HEK293 (cell line): ENCODE measurements around the gene CHST12.

Source experiments
- CTCF ChIP-seq: fragments of 450-650 bp; formaldehyde crosslinking; IDR thresholded peaks from 2 replicates; pipeline ENCODE4 v1.5.1; 2016; ENCODE audit warnings: missing biosample characterization, missing genetic modification characterization
- GLIS1 ChIP-seq: fragments of 450-650 bp; formaldehyde crosslinking; IDR thresholded peaks from 2 replicates; pipeline ENCODE4 v1.5.1; 2016; ENCODE audit warnings: missing biosample characterization, missing genetic modification characterization
- KLF9 ChIP-seq: fragments of 450-650 bp; formaldehyde crosslinking; IDR thresholded peaks from 2 replicates; pipeline ENCODE4 v1.5.1; 2016; ENCODE audit warnings: missing biosample characterization, missing genetic modification characterization, low read depth
- TRIM28 ChIP-seq: IDR thresholded peaks from 2 replicates; pipeline ENCODE4 v1.6.1; 2011; ENCODE audit warnings: low read length, control low read depth, borderline replicate concordance
- ZNF274 ChIP-seq, 2 experiments: fragments of 200-500 bp in 1 of 2; fragments of 450-650 bp in 1 of 2; sonication (Bioruptor generic) in 1 of 2; formaldehyde crosslinking in 1 of 2; IDR thresholded peaks; 2 replicates each; pipeline versions ENCODE4 v1.5.1 to v1.6.1; 2014 to 2016; ENCODE audit warnings: borderline replicate concordance in 1 of 2, inconsistent platforms in 1 of 2, low read length in 1 of 2, missing biosample characterization in 1 of 2, missing genetic modification characterization in 1 of 2
- ZNF670 ChIP-seq: fragments of 450-650 bp; formaldehyde crosslinking; IDR thresholded peaks from 2 replicates; pipeline ENCODE4 v1.5.1; 2016; ENCODE audit warnings: missing biosample characterization, missing genetic modification characterization, low read depth
- ZNF776 ChIP-seq: fragments of 450-650 bp; formaldehyde crosslinking; IDR thresholded peaks from 2 replicates; pipeline ENCODE4 v1.5.0; 2017; ENCODE audit warnings: missing biosample characterization, missing genetic modification characterization, borderline replicate concordance
- TF ChIP-seq, protein P1 (sequence below): fragments of 450-650 bp; formaldehyde crosslinking; IDR thresholded peaks from 2 replicates; pipeline ENCODE4 v1.5.1; 2016; ENCODE audit warnings: missing biosample characterization, missing genetic modification characterization, low read depth
- TF ChIP-seq, protein P2 (sequence below): fragments of 450-650 bp; formaldehyde crosslinking; IDR thresholded peaks from 2 replicates; pipeline ENCODE4 v1.5.1; 2016; ENCODE audit warnings: missing biosample characterization, missing genetic modification characterization, low read depth

DNA sequence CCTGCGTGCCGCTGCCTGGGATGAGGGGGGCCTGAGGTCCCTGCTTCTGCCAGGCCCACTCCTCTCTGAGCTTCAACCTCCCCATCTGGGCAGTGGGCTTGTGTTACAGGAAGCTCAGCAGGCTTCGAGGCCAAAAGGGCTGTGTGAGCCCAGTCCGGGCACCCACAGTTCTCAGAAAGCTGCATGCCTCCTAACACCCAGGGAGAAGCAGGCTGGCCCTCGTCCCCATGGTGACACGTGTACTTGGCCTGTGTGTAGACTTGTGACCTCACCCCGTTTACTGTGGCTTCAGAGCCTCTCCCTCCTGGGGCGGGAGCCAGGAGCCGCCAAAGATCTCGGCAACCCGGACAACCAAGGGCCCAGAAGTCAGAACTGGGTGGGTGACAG, 75.0 kb downstream of the CHST12 start:
- TF ChIP-seq ZNF776 (tag by site-specific recombination) (no peak), GLIS1 (tag by site-specific recombination) (no peak), CTCF (tag by site-specific recombination) (no peak), ZNF670 (tag by site-specific recombination) (no peak), ZNF274 (IDR thresholded peaks at IDR 0.05; ENCODE audit: low read length) (no peak), ZNF274 (tag by site-specific recombination; IDR thresholded peaks at IDR 0.05; ENCODE audit: borderline replicate concordance) (no peak), KLF9 (tag by site-specific recombination) (no peak), TRIM28 (no peak)
- TF ChIP-seq, protein P1, sequence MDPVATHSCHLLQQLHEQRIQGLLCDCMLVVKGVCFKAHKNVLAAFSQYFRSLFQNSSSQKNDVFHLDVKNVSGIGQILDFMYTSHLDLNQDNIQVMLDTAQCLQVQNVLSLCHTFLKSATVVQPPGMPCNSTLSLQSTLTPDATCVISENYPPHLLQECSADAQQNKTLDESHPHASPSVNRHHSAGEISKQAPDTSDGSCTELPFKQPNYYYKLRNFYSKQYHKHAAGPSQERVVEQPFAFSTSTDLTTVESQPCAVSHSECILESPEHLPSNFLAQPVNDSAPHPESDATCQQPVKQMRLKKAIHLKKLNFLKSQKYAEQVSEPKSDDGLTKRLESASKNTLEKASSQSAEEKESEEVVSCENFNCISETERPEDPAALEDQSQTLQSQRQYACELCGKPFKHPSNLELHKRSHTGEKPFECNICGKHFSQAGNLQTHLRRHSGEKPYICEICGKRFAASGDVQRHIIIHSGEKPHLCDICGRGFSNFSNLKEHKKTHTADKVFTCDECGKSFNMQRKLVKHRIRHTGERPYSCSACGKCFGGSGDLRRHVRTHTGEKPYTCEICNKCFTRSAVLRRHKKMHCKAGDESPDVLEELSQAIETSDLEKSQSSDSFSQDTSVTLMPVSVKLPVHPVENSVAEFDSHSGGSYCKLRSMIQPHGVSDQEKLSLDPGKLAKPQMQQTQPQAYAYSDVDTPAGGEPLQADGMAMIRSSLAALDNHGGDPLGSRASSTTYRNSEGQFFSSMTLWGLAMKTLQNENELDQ (tag by site-specific recombination), result no peak
- TF ChIP-seq, protein P2, sequence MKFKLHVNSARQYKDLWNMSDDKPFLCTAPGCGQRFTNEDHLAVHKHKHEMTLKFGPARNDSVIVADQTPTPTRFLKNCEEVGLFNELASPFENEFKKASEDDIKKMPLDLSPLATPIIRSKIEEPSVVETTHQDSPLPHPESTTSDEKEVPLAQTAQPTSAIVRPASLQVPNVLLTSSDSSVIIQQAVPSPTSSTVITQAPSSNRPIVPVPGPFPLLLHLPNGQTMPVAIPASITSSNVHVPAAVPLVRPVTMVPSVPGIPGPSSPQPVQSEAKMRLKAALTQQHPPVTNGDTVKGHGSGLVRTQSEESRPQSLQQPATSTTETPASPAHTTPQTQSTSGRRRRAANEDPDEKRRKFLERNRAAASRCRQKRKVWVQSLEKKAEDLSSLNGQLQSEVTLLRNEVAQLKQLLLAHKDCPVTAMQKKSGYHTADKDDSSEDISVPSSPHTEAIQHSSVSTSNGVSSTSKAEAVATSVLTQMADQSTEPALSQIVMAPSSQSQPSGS (tag by site-specific recombination), result no peak
